Nephron progenitor cell (in vitro differentiated cells): ENCODE measurements around the gene SPTLC3.

Experiments
- DNase-seq: peaks from one replicate; pipeline ENCODE4 v3.0.0; 2021
- H3K27ac Mint-ChIP-seq: 2 replicates; pipeline ENCODE4 v1.8.0; 2021; ENCODE audit warnings: mild to moderate bottlenecking, moderate library complexity, mixed read lengths
- H3K27me3 Mint-ChIP-seq: 2 replicates; pipeline ENCODE4 v1.8.0; 2021; ENCODE audit warnings: mild to moderate bottlenecking, low read depth, mixed read lengths; ENCODE audit not compliant: poor library complexity
- H3K36me3 Mint-ChIP-seq: 2 replicates; pipeline ENCODE4 v1.8.0; 2021; ENCODE audit warnings: low read depth, mixed read lengths
- H3K4me1 Mint-ChIP-seq: 2 replicates; pipeline ENCODE4 v1.8.0; 2021; ENCODE audit warnings: mixed read lengths
- H3K4me3 Mint-ChIP-seq: 2 replicates; pipeline ENCODE4 v1.8.0; 2021; ENCODE audit warnings: mild to moderate bottlenecking, moderate library complexity, mixed read lengths
- H3K9me3 Mint-ChIP-seq: 2 replicates; pipeline ENCODE4 v1.8.0; 2021; ENCODE audit warnings: mild to moderate bottlenecking, moderate library complexity, mixed read lengths
- TF ChIP-seq, protein P1 (sequence below): fragments of 200-600 bp; sonication (generic); IDR thresholded peaks from 2 replicates; pipeline ENCODE4 v1.5.0; 2021; ENCODE audit warnings: antibody characterized with exemption

Gene SPTLC3

DNA sequence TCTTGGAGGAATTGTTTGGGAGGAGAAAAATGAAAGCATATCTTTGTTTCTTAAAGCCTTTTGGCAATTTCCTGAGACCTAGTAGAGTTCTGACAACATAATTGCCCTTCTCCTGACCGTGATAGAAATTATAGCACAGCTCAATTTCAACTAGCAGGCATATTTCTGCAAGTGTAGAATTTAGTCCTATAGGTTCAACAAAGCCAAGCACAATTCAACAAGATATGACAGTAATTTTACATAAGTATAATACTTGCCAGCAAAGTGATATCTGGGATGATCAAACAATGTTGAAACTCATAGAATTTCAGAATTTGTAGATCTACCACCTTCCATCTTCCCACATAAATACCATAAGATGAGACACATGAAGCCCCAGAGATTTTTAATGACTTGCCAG lies 73.1 kb downstream of the SPTLC3 start:
- no peaks in the 10 kb centered on the region for H3K4me1 Mint-ChIP-seq
- no peak for DNase-seq
- no peaks in the 10 kb centered on the region for H3K36me3 Mint-ChIP-seq
- TF ChIP-seq, protein P1, sequence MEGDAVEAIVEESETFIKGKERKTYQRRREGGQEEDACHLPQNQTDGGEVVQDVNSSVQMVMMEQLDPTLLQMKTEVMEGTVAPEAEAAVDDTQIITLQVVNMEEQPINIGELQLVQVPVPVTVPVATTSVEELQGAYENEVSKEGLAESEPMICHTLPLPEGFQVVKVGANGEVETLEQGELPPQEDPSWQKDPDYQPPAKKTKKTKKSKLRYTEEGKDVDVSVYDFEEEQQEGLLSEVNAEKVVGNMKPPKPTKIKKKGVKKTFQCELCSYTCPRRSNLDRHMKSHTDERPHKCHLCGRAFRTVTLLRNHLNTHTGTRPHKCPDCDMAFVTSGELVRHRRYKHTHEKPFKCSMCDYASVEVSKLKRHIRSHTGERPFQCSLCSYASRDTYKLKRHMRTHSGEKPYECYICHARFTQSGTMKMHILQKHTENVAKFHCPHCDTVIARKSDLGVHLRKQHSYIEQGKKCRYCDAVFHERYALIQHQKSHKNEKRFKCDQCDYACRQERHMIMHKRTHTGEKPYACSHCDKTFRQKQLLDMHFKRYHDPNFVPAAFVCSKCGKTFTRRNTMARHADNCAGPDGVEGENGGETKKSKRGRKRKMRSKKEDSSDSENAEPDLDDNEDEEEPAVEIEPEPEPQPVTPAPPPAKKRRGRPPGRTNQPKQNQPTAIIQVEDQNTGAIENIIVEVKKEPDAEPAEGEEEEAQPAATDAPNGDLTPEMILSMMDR = no peak
- H3K4me3 Mint-ChIP-seq = no peak overlapping the region
- H3K27me3 Mint-ChIP-seq = peaks cover 4% of the 10 kb centered on the region
- no peak overlapping the region for H3K27ac Mint-ChIP-seq
- no peaks in the 10 kb centered on the region for H3K9me3 Mint-ChIP-seq

DNA sequence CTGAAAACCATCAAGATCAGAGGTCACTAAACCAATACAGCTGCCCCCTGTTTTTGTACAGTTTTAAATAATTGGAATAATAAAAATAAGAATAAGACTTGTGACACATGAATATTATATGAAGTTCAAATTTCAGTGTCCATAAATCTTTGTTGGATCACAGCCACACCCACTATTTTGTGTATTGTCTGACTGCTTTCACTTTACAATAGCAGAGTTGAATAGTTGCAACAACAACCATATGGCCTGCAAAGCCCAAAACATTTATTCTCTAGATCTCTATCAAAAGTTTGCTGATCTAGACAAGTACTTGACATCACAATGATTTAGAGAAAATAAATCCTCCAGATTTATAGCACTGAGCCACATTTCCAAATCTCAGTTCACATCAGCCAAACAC lies 73.6 kb downstream of the SPTLC3 start:
- H3K9me3 Mint-ChIP-seq = no peaks in the 10 kb centered on the region
- no peaks in the 10 kb centered on the region for H3K4me1 Mint-ChIP-seq
- DNase-seq = no peak
- H3K36me3 Mint-ChIP-seq = no peaks in the 10 kb centered on the region
- H3K27ac Mint-ChIP-seq = no peak overlapping the region
- peaks cover 4% of the 10 kb centered on the region for H3K27me3 Mint-ChIP-seq
- TF ChIP-seq, protein P1 = no peak
- no peak overlapping the region for H3K4me3 Mint-ChIP-seq

DNA sequence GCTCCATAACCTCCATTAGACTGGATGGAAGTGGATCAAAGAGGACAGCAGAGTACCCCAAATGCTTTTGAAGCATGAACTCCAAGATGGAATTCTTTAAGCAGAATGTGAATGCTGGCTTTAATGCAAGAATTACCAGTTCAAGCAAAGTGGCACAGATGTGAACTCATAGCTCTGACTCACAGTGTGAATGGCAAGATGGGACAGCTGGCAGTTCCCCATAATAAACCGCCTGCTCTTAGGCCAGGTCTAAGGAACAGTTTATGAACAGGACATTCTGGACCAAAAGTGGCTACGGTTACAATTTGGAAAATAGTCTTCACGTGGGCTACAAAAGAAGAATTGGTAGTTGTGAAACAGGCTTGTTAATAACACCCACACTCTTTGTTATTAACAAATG lies 76.5 kb downstream of the SPTLC3 start:
- TF ChIP-seq, protein P1 = no peak
- Mint-ChIP-seq H3K4me3 (no peak overlapping the region), H3K36me3 (no peaks in the 10 kb centered on the region), H3K4me1 (no peaks in the 10 kb centered on the region), H3K27ac (no peak overlapping the region), H3K9me3 (no peaks in the 10 kb centered on the region), H3K27me3 (no peaks in the 10 kb centered on the region)
- no peak for DNase-seq

DNA sequence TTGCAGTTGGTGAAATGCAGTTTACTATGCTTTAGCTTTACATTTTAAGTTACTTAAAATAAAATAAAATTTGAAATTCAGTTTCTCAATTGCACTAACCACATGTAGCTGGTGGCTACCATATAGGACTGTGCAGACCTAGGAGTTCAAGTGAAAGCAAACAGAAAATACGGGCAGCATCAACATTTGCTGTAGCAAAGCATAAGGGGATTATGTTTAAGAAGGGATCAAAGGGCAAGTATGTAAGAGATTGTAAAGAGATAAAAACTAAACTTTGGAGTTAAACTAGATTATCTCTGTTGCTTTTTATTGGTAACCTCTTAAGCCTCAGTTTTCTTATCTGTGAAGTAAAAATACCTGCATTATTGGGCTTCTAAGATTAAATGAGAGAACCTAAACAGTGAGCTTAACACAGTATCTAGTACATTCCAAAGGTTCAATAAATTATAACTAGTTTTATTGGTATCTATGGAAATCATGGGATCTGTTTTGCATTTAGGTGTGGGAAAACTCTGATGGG lies 81.2 kb downstream of the SPTLC3 start:
- TF ChIP-seq, protein P1 = no peak
- Mint-ChIP-seq H3K36me3 (peaks cover 4% of the 10 kb centered on the region), H3K4me1 (peaks cover 25% of the 10 kb centered on the region), H3K27ac (no peak overlapping the region), H3K9me3 (no peaks in the 10 kb centered on the region), H3K27me3 (peaks cover 3% of the 10 kb centered on the region), H3K4me3 (no peak overlapping the region)
- no peak for DNase-seq

DNA sequence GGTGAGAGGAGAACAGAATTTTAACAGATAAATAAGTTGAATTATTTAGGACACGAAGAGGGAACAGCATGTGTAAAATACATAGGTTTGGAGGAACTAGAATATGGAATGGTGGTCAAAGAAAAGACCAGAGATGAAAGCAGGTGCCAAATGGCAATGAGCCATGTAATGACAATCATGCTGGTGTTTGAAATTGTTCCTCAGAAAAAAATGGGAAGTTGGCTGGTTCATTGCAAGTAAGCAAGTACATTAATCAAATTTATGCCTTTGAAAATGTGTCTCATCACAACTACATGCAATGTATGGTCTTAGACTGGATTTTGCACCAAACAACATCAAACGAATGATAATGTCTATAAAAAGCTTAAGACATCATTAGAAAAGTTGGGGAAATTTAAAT lies 83.3 kb downstream of the SPTLC3 start:
- peaks cover 4% of the 10 kb centered on the region for H3K36me3 Mint-ChIP-seq
- DNase-seq = no peak
- H3K9me3 Mint-ChIP-seq = no peaks in the 10 kb centered on the region
- peaks cover 3% of the 10 kb centered on the region for H3K27me3 Mint-ChIP-seq
- no peak overlapping the region for H3K4me3 Mint-ChIP-seq
- TF ChIP-seq, protein P1 = no peak
- H3K4me1 Mint-ChIP-seq = peaks cover 26% of the 10 kb centered on the region
- H3K27ac Mint-ChIP-seq = no peak overlapping the region

DNA sequence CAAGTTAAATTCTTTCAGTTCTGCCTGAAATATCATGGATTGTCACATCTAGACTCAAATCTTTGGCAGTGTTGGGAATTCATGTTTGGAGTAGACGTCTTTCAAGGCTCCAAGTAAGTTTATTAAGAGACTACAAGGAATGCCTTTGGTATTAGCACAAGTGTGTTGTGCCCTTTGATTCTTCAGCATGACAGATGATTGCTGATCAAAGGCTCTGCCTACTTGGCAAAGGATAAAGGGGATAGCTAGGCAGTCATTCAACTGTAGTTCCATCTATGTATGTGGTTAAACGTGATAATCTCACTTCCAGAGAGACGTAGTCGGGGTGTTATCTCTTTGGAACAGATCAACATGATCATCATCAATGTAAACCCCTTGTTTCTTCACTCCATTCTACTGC lies 86.2 kb downstream of the SPTLC3 start:
- peaks cover 5% of the 10 kb centered on the region for H3K27me3 Mint-ChIP-seq
- H3K9me3 Mint-ChIP-seq = no peaks in the 10 kb centered on the region
- TF ChIP-seq, protein P1 = no peak
- no peak for DNase-seq
- H3K36me3 Mint-ChIP-seq = peaks cover 4% of the 10 kb centered on the region
- H3K27ac Mint-ChIP-seq = no peak overlapping the region
- H3K4me1 Mint-ChIP-seq = peaks cover 26% of the 10 kb centered on the region
- H3K4me3 Mint-ChIP-seq = no peak overlapping the region
